Thyroid gland (tissue), 4 donors: ENCODE measurements around the gene COL18A1. TPM values are rescaled to one million over a fixed set of nuclear protein-coding genes. Genes with fewer than 3 reads are reported as not detected.

Experiments
- DNase-seq, 2 donors: peaks; one replicate each; pipeline ENCODE4 v3.0.0-alpha.2; 2019
- H3K27ac ChIP-seq, 3 donors: fragments of 200-600 bp; sonication (generic); 1 replicate in 2 of 3; 2 replicates in 1 of 3; pipeline ENCODE4 v1.5.1; 2016 to 2019; ENCODE audit warnings: mild to moderate bottlenecking in 1 of 3, moderate library complexity in 1 of 3
- H3K27me3 ChIP-seq: fragments of 200-600 bp; sonication (generic); one replicate; pipeline ENCODE4 v1.5.1; 2019
- H3K36me3 ChIP-seq, 2 donors: fragments of 200-600 bp; sonication (generic); one replicate each; pipeline ENCODE4 v1.5.1; 2016 to 2019
- H3K4me1 ChIP-seq, 2 donors: fragments of 200-600 bp; sonication (generic); one replicate each; pipeline ENCODE4 v1.5.1; 2017 to 2019
- H3K4me3 ChIP-seq, 3 donors: fragments of 200-600 bp; sonication (generic); replicated peaks in 1 of 3; 1 replicate in 2 of 3; 2 replicates in 1 of 3; pipeline ENCODE4 v1.5.1; 2016; ENCODE audit warnings: mild to moderate bottlenecking in 1 of 3
- H3K9me3 ChIP-seq: fragments of 200-600 bp; sonication (generic); one replicate; pipeline ENCODE4 v1.5.1; 2017
- POLR2A ChIP-seq, 2 donors: fragments of 450-650 bp; IDR thresholded peaks; one replicate each; pipeline ENCODE4 v1.6.1; 2017; ENCODE audit warnings: antibody characterized with exemption in 2 of 2, mild to moderate bottlenecking in 2 of 2, moderate library complexity in 1 of 2
- WGBS, 2 donors: methylation state at CpG; one replicate each; pipeline ENCODE4 v1.1.5; 2017; 5-methylcytosine and 5-hydroxymethylcytosine counted together
- intact Hi-C: fragments of 100-400 bp; cut with DNase I; formaldehyde crosslinking; loops from one replicate; pipeline ENCODE4 v1.15.1; 2023
- total RNA-seq, 4 donors: library from RNA; depleted of rRNA; stranded (reverse); fragments of >200 nt; gene quantifications; one replicate each; pipeline ENCODE4 v1.2.3, GENCODE V29; 2016
- TF ChIP-seq, protein P1 (sequence below), 6 experiments: fragments of 200-600 bp in 3 of 6; fragments of 450-650 bp in 3 of 6; sonication (generic) in 3 of 6; IDR thresholded peaks; one replicate each; pipeline ENCODE4 v1.5.1; 2016 to 2019; ENCODE audit warnings: antibody characterized with exemption in 6 of 6, mild to moderate bottlenecking in 2 of 6, inconsistent platforms in 1 of 6, moderate library complexity in 1 of 6

Gene COL18A1
- total RNA-seq, 4 donors from 2014 or later: 105 to 264 (median 238) TPM

DNA sequence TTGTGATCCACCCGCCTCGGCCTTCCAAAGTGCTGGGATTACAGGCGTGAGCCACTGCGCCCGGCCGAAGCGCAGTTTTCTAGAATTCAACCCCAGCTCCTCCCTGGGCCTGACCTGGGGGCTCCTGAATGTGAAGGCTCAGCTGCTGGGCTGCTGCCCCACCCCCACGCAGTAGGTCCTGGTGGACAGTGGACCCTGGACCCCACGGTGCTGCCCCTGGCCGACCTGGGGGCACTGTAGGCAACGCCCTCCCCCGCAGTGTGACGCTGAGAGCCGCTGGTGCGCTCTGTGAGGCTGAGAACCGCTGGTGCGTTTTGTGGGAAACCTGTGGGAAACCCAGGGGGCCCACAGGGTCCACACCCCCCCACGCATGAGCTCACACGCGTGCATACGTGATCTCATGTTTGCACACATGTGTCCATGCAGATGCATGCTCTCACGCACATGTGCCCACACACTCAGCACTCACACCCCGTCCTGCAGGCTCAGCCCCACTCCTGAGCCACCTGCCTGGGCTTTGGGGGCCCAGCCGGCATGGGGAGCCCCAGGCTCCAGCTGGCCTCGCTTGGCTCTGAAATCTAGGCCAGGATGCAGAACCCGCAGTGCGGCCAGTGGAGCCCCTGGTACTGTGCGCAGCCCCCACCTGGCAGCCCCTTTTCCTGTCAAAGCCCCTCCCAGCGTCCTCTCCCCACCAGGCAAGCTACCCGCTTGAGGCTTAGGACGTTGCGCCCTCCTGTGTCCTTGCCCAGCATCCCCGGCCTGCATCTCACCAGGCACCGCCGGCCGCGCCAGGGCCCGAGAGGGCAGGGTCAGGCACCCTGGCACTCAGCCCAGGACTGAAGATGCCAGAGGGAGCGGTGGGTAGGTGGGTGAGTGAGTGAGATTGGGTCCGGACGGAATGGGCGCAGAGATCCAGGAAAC lies 67.7 kb downstream of the COL18A1 start:
- H3K27ac ChIP-seq: no peak overlapping the region
- no peaks in the 10 kb centered on the region for H3K9me3 ChIP-seq
- H3K36me3 ChIP-seq: peaks cover 0 to 24% of the 10 kb centered on the region in 2 donors
- peaks cover 0 to 17% of the 10 kb centered on the region in 2 donors for H3K4me1 ChIP-seq
- intact Hi-C loops: no loop called here
- TF ChIP-seq POLR2A (IDR thresholded peaks at IDR 0.05): no peak
- TF ChIP-seq, protein P1, sequence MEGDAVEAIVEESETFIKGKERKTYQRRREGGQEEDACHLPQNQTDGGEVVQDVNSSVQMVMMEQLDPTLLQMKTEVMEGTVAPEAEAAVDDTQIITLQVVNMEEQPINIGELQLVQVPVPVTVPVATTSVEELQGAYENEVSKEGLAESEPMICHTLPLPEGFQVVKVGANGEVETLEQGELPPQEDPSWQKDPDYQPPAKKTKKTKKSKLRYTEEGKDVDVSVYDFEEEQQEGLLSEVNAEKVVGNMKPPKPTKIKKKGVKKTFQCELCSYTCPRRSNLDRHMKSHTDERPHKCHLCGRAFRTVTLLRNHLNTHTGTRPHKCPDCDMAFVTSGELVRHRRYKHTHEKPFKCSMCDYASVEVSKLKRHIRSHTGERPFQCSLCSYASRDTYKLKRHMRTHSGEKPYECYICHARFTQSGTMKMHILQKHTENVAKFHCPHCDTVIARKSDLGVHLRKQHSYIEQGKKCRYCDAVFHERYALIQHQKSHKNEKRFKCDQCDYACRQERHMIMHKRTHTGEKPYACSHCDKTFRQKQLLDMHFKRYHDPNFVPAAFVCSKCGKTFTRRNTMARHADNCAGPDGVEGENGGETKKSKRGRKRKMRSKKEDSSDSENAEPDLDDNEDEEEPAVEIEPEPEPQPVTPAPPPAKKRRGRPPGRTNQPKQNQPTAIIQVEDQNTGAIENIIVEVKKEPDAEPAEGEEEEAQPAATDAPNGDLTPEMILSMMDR (IDR thresholded peaks at IDR 0.05): no peak
- H3K27me3 ChIP-seq: no peaks in the 10 kb centered on the region
- no peak for DNase-seq
- H3K4me3 ChIP-seq: no peak overlapping the region
- WGBS, 2 donors: 88 to 95% methylated on average over 31 to 32 of the region's 42 CpGs

DNA sequence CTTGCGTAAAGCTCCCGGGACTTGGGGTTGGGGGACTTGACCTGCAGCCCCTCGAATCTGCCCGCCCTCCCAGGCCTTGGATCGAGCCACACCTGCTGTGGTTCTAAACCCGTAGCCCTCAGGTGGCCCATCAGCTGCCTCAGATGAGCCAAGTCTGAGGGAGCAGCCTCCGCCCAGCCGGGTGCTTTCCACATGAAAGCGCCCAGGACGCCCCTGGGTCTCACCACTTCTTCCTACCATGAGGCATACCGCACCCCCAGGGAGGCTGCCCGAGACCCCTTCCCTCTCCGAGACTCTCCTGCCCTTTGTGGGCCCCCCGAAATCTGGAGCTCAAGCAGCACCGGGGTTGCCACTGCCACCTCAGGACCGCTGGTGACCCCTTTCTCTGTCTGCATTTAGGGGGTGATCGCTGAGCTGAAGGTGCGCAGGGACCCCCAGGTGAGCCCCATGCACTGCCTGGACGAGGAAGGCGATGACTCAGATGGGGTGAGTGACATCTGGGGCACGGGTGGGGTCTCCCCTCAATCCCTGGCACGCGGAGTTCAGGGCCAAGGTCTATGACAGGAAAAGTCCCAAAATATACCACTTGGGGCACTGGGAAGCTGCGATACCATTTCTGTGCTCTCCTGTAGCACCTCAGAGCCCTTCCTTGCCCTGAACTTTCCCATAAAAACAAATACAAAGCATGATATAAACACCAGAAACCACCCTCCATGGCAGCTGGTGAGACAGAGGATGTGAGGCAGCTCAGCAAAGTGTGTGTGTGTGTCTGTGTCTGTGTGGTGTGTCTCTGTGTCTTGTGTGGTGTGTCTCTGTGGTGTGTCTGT lies 68.7 kb downstream of the COL18A1 start:
- intact Hi-C loops: no loop called here
- no peaks in the 10 kb centered on the region for H3K27me3 ChIP-seq
- peaks cover 0 to 25% of the 10 kb centered on the region in 2 donors for H3K36me3 ChIP-seq
- H3K4me1 ChIP-seq: peaks cover 0 to 17% of the 10 kb centered on the region in 2 donors
- no peak overlapping the region for H3K27ac ChIP-seq
- H3K9me3 ChIP-seq: no peaks in the 10 kb centered on the region
- DNase-seq: no peak
- no peak overlapping the region for H3K4me3 ChIP-seq
- no peak for TF ChIP-seq POLR2A (IDR thresholded peaks at IDR 0.05)
- TF ChIP-seq, protein P1 (IDR thresholded peaks at IDR 0.05): no peak
- WGBS, 2 donors: 93 to 95% methylated on average over 22 to 24 of the region's 24 CpGs

DNA sequence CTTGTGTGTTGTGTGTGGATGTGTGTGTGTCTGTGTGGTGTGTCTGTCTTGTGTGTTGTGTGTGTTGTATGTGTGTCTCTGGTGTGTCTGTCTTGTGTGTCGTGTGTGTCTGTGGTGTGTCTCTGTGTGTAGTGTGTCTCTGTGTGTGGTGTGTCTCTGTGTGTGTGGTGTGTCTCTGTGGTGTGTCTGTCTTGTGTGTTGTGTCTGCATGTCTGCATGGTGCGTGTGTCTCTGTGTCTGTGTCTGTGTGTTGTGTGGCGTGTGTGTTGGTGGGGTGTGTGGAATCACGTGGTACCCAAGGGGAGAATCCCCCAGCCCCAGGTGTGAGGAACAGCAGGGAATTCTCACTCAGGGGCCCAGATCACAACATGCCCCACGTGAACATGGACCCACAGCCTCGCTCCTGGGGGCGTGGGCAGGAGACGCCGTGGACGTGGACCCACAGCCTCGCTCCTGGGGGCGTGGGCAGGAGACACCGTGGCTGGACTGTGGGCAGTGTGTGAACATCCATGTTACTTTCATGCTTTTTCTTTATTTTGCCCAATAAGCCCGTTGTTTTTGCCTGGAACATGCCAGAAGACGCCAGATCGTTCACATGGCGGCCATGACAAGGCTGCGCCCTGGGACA lies 69.5 kb downstream of the COL18A1 start:
- Histone ChIP-seq H3K27ac (no peak overlapping the region), H3K36me3 (peaks cover 0 to 24% of the 10 kb centered on the region in 2 donors), H3K4me3 (no peak overlapping the region), H3K4me1 (peaks cover 0 to 17% of the 10 kb centered on the region in 2 donors), H3K9me3 (no peaks in the 10 kb centered on the region), H3K27me3 (no peaks in the 10 kb centered on the region)
- TF ChIP-seq, protein P1 (IDR thresholded peaks at IDR 0.05): no peak
- no peak for TF ChIP-seq POLR2A (IDR thresholded peaks at IDR 0.05)
- no peak for DNase-seq
- intact Hi-C loops: no loop called here
- WGBS, 2 donors: 92 to 94% methylated on average over 15 to 18 of the region's 18 CpGs

DNA sequence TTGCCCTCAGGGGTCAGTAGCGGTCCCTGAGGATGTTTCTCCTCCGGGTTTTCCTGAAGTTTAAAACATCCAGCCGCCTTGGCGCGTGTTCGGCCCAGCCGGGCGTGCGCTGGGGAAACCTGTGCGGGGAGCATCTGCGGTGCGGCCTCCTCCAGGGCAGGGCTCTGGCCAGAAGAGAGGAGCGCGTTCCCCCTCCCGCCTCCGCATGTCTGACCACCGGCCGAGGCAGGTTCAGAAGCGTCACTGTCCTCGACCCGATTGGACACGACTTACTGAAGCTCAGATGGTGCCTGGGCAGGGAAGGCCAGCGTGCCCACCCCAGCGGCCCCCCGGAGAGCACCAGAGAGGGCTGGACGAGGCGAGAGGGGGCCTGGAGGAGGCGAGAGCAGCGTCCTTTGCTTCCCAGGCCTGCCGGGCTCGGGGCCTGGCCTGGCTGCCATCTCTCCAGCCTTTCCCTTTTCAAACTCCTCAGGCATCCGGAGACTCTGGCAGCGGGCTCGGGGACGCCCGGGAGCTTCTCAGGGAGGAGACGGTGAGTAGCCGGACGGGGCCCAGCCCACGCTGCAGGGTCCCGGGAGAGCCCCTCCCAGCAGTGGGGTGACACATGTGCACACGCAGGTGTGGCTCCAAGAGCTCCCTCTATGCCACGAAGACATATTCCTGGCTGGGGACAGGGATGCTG lies 70.2 kb downstream of the COL18A1 start:
- Histone ChIP-seq H3K4me3 (no peak overlapping the region), H3K4me1 (peaks cover 0 to 17% of the 10 kb centered on the region in 2 donors), H3K36me3 (peaks cover 1 to 24% of the 10 kb centered on the region in 2 donors), H3K27ac (no peak overlapping the region), H3K27me3 (no peaks in the 10 kb centered on the region), H3K9me3 (no peaks in the 10 kb centered on the region)
- TF ChIP-seq, protein P1 (IDR thresholded peaks at IDR 0.05): no peak
- no peak for TF ChIP-seq POLR2A (IDR thresholded peaks at IDR 0.05)
- intact Hi-C loops: no loop called here
- DNase-seq: no peak
- 92 to 95% methylated on average over 29 to 36 of the region's 43 CpGs for WGBS, 2 donors
